Stimulated activated effector memory CD8-positive, alpha-beta T cell treated with anti-CD3 and anti-CD28 coated beads, Interleukin-12 subunit alpha, Interleukin-12 subunit beta, amount 100 ng/mL, for 72 hours (primary cell): ENCODE results near the gene DST.

Experiments used
- ATAC-seq: fragments of 150-1000 bp; cut with Tn5 transposase; 2 replicates; pipeline ENCODE4 v1.10.0; 2021
- DNase-seq, 2 donors: peaks; one replicate each; pipeline ENCODE4 v3.0.0; 2021 to 2022; ENCODE audit warnings: low spot score in 2 of 2
- H3K27ac Mint-ChIP-seq: one replicate; pipeline ENCODE4 v1.8.0; 2022; ENCODE audit warnings: mild to moderate bottlenecking, mixed read lengths
- H3K36me3 Mint-ChIP-seq: one replicate; pipeline ENCODE4 v1.8.0; 2022; ENCODE audit warnings: mild to moderate bottlenecking, mixed read lengths
- H3K4me1 Mint-ChIP-seq: one replicate; pipeline ENCODE4 v1.8.0; 2022; ENCODE audit warnings: mixed read lengths
- H3K4me3 Mint-ChIP-seq: one replicate; pipeline ENCODE4 v1.8.0; 2022; ENCODE audit warnings: mild to moderate bottlenecking, mixed read lengths
- H3K9me3 Mint-ChIP-seq: one replicate; pipeline ENCODE4 v1.8.0; 2022; ENCODE audit warnings: mixed read lengths

The DST gene

GRCh38 chr6:56642366-56643261 is at the start of gene DST:
Gene DST, minus strand, starts transcription at chr6:56642889.
- no peak within 1 kb of the TSS for H3K4me3 Mint-ChIP-seq
- H3K4me1 Mint-ChIP-seq = no peaks in the 10 kb centered on the region
- peaks cover 2% of the 10 kb centered on the region for H3K9me3 Mint-ChIP-seq
- no peak within 1 kb of the TSS for H3K27ac Mint-ChIP-seq
- ATAC-seq (no peak), DNase-seq (no peak)
- H3K36me3 Mint-ChIP-seq = no peaks in the 10 kb centered on the region

- DNase-seq = no peak
- Mint-ChIP-seq H3K27ac (no peak overlapping the region), H3K9me3 (peaks cover 5% of the 10 kb centered on the region), H3K4me1 (no peaks in the 10 kb centered on the region), H3K4me3 (no peak overlapping the region), H3K36me3 (no peaks in the 10 kb centered on the region)
- no peak for ATAC-seq
Observed at GRCh38 chr6:56691814-56692213, 49.1 kb upstream of the DST start.

GRCh38 chr6:56691286-56691595 is 48.6 kb upstream of the DST start:
- Mint-ChIP-seq H3K4me3 (no peak overlapping the region), H3K36me3 (no peaks in the 10 kb centered on the region), H3K9me3 (peaks cover 3% of the 10 kb centered on the region), H3K27ac (no peak overlapping the region), H3K4me1 (no peaks in the 10 kb centered on the region)
- DNase-seq = no peak
- no peak for ATAC-seq

GRCh38 chr6:56690519-56691285 is 48.0 kb upstream of the DST start:
- no peaks in the 10 kb centered on the region for H3K4me1 Mint-ChIP-seq
- H3K36me3 Mint-ChIP-seq = no peaks in the 10 kb centered on the region
- H3K9me3 Mint-ChIP-seq = peaks cover 3% of the 10 kb centered on the region
- H3K4me3 Mint-ChIP-seq = no peak overlapping the region
- no peak for DNase-seq
- no peak overlapping the region for H3K27ac Mint-ChIP-seq
- no peak for ATAC-seq

GRCh38 chr6:56689663-56690062 is 47.0 kb upstream of the DST start:
- Mint-ChIP-seq H3K9me3 (no peaks in the 10 kb centered on the region), H3K4me1 (no peaks in the 10 kb centered on the region), H3K4me3 (no peak overlapping the region), H3K36me3 (no peaks in the 10 kb centered on the region), H3K27ac (no peak overlapping the region)
- no peak for ATAC-seq
- no peak for DNase-seq

- ATAC-seq (no peak), DNase-seq (no peak)
- no peaks in the 10 kb centered on the region for H3K4me1 Mint-ChIP-seq
- H3K27ac Mint-ChIP-seq = no peak overlapping the region
- H3K4me3 Mint-ChIP-seq = no peak overlapping the region
- no peaks in the 10 kb centered on the region for H3K36me3 Mint-ChIP-seq
- H3K9me3 Mint-ChIP-seq = no peaks in the 10 kb centered on the region
Observed at GRCh38 chr6:56689114-56689513, 46.4 kb upstream of the DST start.

- H3K4me1 Mint-ChIP-seq = no peaks in the 10 kb centered on the region
Observed at GRCh38 chr6:56688521-56688920, 45.8 kb upstream of the DST start.

GRCh38 chr6:56687551-56687950 is 44.9 kb upstream of the DST start:
- no peak for ATAC-seq
- Mint-ChIP-seq H3K9me3 (no peaks in the 10 kb centered on the region), H3K4me3 (no peak overlapping the region), H3K4me1 (no peaks in the 10 kb centered on the region), H3K27ac (no peak overlapping the region), H3K36me3 (no peaks in the 10 kb centered on the region)
- no peak for DNase-seq

More at GRCh38 chr6:56688521-56688920, 45.8 kb upstream of the DST start:
- Mint-ChIP-seq H3K9me3 (no peaks in the 10 kb centered on the region), H3K36me3 (no peaks in the 10 kb centered on the region), H3K4me3 (no peak overlapping the region), H3K27ac (no peak overlapping the region)
- ATAC-seq (no peak), DNase-seq (no peak)

GRCh38 chr6:56686429-56686828 is 43.7 kb upstream of the DST start:
- no peak for ATAC-seq
- no peak overlapping the region for H3K4me3 Mint-ChIP-seq
- no peaks in the 10 kb centered on the region for H3K36me3 Mint-ChIP-seq
- no peaks in the 10 kb centered on the region for H3K9me3 Mint-ChIP-seq
- DNase-seq = no peak
- H3K4me1 Mint-ChIP-seq = no peaks in the 10 kb centered on the region
- no peak overlapping the region for H3K27ac Mint-ChIP-seq

- no peak for ATAC-seq
- Mint-ChIP-seq H3K36me3 (no peaks in the 10 kb centered on the region), H3K4me3 (no peak overlapping the region), H3K27ac (no peak overlapping the region), H3K9me3 (no peaks in the 10 kb centered on the region), H3K4me1 (no peaks in the 10 kb centered on the region)
- no peak for DNase-seq
Observed at GRCh38 chr6:56685994-56686393, 43.3 kb upstream of the DST start.

GRCh38 chr6:56685102-56685733 is 42.5 kb upstream of the DST start:
- no peak for ATAC-seq
- Mint-ChIP-seq H3K36me3 (no peaks in the 10 kb centered on the region), H3K9me3 (no peaks in the 10 kb centered on the region)

GRCh38 chr6:56684342-56685101 is 41.8 kb upstream of the DST start:
- no peak for DNase-seq

More at GRCh38 chr6:56685102-56685733, 42.5 kb upstream of the DST start:
- Mint-ChIP-seq H3K4me1 (no peaks in the 10 kb centered on the region), H3K4me3 (no peak overlapping the region), H3K27ac (no peak overlapping the region)
- DNase-seq = no peak

GRCh38 chr6:56683882-56684281 is 41.2 kb upstream of the DST start:
- Mint-ChIP-seq H3K4me1 (no peaks in the 10 kb centered on the region), H3K36me3 (no peaks in the 10 kb centered on the region), H3K4me3 (no peak overlapping the region), H3K9me3 (no peaks in the 10 kb centered on the region), H3K27ac (no peak overlapping the region)
- ATAC-seq (no peak), DNase-seq (no peak)

More at GRCh38 chr6:56684342-56685101, 41.8 kb upstream of the DST start:
- Mint-ChIP-seq H3K4me1 (no peaks in the 10 kb centered on the region), H3K9me3 (no peaks in the 10 kb centered on the region), H3K4me3 (no peak overlapping the region), H3K36me3 (no peaks in the 10 kb centered on the region), H3K27ac (no peak overlapping the region)
- ATAC-seq = no peak

- H3K27ac Mint-ChIP-seq = no peak overlapping the region
- ATAC-seq (no peak), DNase-seq (no peak)
- H3K4me3 Mint-ChIP-seq = no peak overlapping the region
- no peaks in the 10 kb centered on the region for H3K9me3 Mint-ChIP-seq
- H3K4me1 Mint-ChIP-seq = no peaks in the 10 kb centered on the region
- no peaks in the 10 kb centered on the region for H3K36me3 Mint-ChIP-seq
Observed at GRCh38 chr6:56682635-56683034, 39.9 kb upstream of the DST start.

GRCh38 chr6:56677559-56677958 is 34.9 kb upstream of the DST start:
- ATAC-seq (no peak), DNase-seq (no peak)
- Mint-ChIP-seq H3K36me3 (no peaks in the 10 kb centered on the region), H3K27ac (no peak overlapping the region), H3K9me3 (no peaks in the 10 kb centered on the region), H3K4me3 (no peak overlapping the region), H3K4me1 (no peaks in the 10 kb centered on the region)
